K562 (cell line): ENCODE measurements around the gene FKBP9. TPM values are rescaled to one million over a fixed set of nuclear protein-coding genes. Genes with fewer than 3 reads are reported as not detected.

Experiments used
- ATAC-seq: fragments of 200-7000 bp; cut with Tn5 transposase; 3 replicates; pipeline ENCODE4 v1.9.1; 2020; ENCODE audit warnings: moderate library complexity
- BruUV-seq: library from RNA; stranded (reverse); fragments of 400-500 nt; replicated peaks from 2 replicates; lab custom pipeline; 2021; lab: Mats Ljungman, UMichigan
- CTCF ChIA-PET: fragments of 300-600 bp; formaldehyde crosslinking; extraction: SDS; loops from one replicate; lab custom pipeline; 2021; ENCODE audit warnings: low intra/inter-chr PET ratio; lab: Yijun Ruan, JAX
- POLR2A ChIA-PET: fragments of 300-600, 350-650 bp; sonication (Branson Sonifier 250); formaldehyde crosslinking; extraction: SDS; loops from one replicate; lab custom pipeline; 2021; ENCODE audit warnings: antibody characterized with exemption, inconsistent platforms; lab: Yijun Ruan, JAX
- DNase-seq, 4 experiments: peaks; one replicate each; pipeline versions ENCODE4 v3.0.0 to v3.0.0-alpha.2; 2011 to 2018; ENCODE audit warnings: low spot score in 3 of 4, mixed read lengths in 3 of 4; ENCODE audit errors: extremely low read depth in 1 of 4
- FAIRE-seq: peaks from 2 replicates; lab custom pipeline; 2011; peaks lifted over from hg19 to GRCh38; lab: Jason Lieb, UNC
- H2AFZ ChIP-seq: 2 replicates; pipeline ENCODE4 v1.6.0; 2011; ENCODE audit warnings: low read depth, low read length, control low read depth, inconsistent platforms
- H3K27ac ChIP-seq: fragments of 200-600 bp; 3 replicates; pipeline ENCODE4 v1.8.0; 2011; ENCODE audit warnings: low read depth, mild to moderate bottlenecking, control low read depth, inconsistent platforms, low read length, moderate library complexity, mixed read lengths; ENCODE audit errors: extremely low read depth
- H3K27me3 ChIP-seq, 2 experiments: fragments of 300-600 bp in 1 of 2; 2 replicates in 1 of 2; 3 replicates in 1 of 2; pipeline versions ENCODE4 v1.6.0 to v1.8.0; 2011; ENCODE audit warnings: inconsistent platforms in 2 of 2, low read length in 2 of 2, mild to moderate bottlenecking in 1 of 2, mixed read lengths in 1 of 2, moderate library complexity in 1 of 2; ENCODE audit not compliant: control insufficient read depth in 2 of 2, insufficient read depth in 2 of 2
- H3K36me3 ChIP-seq: fragments of 300-600 bp; 3 replicates; pipeline ENCODE4 v1.8.0; 2011; ENCODE audit warnings: mild to moderate bottlenecking, low read length, inconsistent platforms; ENCODE audit not compliant: control insufficient read depth, insufficient read depth
- H3K4me1 ChIP-seq, 2 experiments: fragments of 200-600 bp in 1 of 2; replicated peaks in 1 of 2; 2 replicates in 1 of 2; 3 replicates in 1 of 2; pipeline versions ENCODE4 v1.5.1 to v1.8.0; 2011; ENCODE audit warnings: inconsistent platforms in 2 of 2, low read length in 2 of 2, mild to moderate bottlenecking in 1 of 2, mixed read lengths in 1 of 2, moderate library complexity in 1 of 2; ENCODE audit not compliant: control insufficient read depth in 2 of 2, insufficient read depth in 2 of 2
- H3K4me2 ChIP-seq: 2 replicates; pipeline ENCODE4 v1.6.1; 2011; ENCODE audit warnings: low read length, control low read depth, inconsistent platforms, mixed read lengths; ENCODE audit not compliant: insufficient read depth
- H3K4me3 ChIP-seq: fragments of 200-600 bp; sonication (generic), shearing (Covaris generic); 2 replicates; pipeline ENCODE4 v1.5.1; 2016; ENCODE audit warnings: control low read depth, inconsistent platforms
- H3K79me2 ChIP-seq: fragments of 200-600 bp; 3 replicates; pipeline ENCODE4 v1.8.0; 2011; ENCODE audit warnings: low read length, inconsistent platforms; ENCODE audit not compliant: control insufficient read depth, insufficient read depth
- H3K9ac ChIP-seq, 2 experiments: 2 replicates each; pipeline versions ENCODE4 v1.6.0 to v1.6.1; 2011; ENCODE audit warnings: low read depth in 2 of 2, low read length in 2 of 2, control low read depth in 1 of 2, inconsistent platforms in 1 of 2, mild to moderate bottlenecking in 1 of 2, mixed read lengths in 1 of 2; ENCODE audit not compliant: insufficient read depth in 1 of 2
- H3K9me1 ChIP-seq: one replicate; pipeline ENCODE4 v1.6.0; 2011; ENCODE audit warnings: inconsistent platforms, mild to moderate bottlenecking, low read length, moderate library complexity; ENCODE audit not compliant: control insufficient read depth, insufficient read depth
- H3K9me3 ChIP-seq: replicated peaks from 2 replicates; pipeline ENCODE4 v1.5.1; 2011; ENCODE audit warnings: low read depth, low read length, inconsistent platforms; ENCODE audit not compliant: control insufficient read depth, insufficient read depth
- H4K20me1 ChIP-seq: replicated peaks from 2 replicates; pipeline ENCODE4 v1.6.1; 2011; ENCODE audit warnings: low read length, inconsistent platforms, mixed read lengths; ENCODE audit not compliant: control insufficient read depth, insufficient read depth
- C11orf30 ChIP-seq: fragments of 450-650 bp; IDR thresholded peaks from 2 replicates; pipeline ENCODE4 v1.6.1; 2016; ENCODE audit warnings: low read depth, mild to moderate bottlenecking
- CCAR2 ChIP-seq: fragments of 200-400 bp; formaldehyde crosslinking; IDR thresholded peaks from 2 replicates; pipeline ENCODE4 v1.6.1; 2017; ENCODE audit warnings: mild to moderate bottlenecking, low read depth, low read length
- MAFF ChIP-seq: IDR thresholded peaks from 2 replicates; pipeline ENCODE4 v1.6.1; 2012; ENCODE audit warnings: low read length, improper control_type of control experiment
- MAFG ChIP-seq: fragments of 450-650 bp; conservative IDR thresholded peaks from 2 replicates; pipeline ENCODE4 v1.6.1; 2016; ENCODE audit warnings: missing genetic modification characterization, missing compliant biosample characterization
- SETDB1 ChIP-seq: IDR thresholded peaks from one replicate; pipeline ENCODE4 v1.6.1; 2012; ENCODE audit warnings: low read length, control low read depth, inconsistent platforms
- SREBF2 ChIP-seq: sonication (generic); formaldehyde crosslinking; IDR thresholded peaks from 2 replicates; pipeline ENCODE4 v1.4.0; 2020; ENCODE audit warnings: mild to moderate bottlenecking, missing genetic modification reagents
- ZNF316 ChIP-seq: fragments of 450-650 bp; IDR thresholded peaks from 2 replicates; pipeline ENCODE4 v1.6.1; 2016
- ZNF699 ChIP-seq: fragments of 250-450 bp; sonication (Bioruptor Pico); IDR thresholded peaks from 2 replicates; pipeline ENCODE4 v1.8.0; 2021; ENCODE audit warnings: mild to moderate bottlenecking, moderate library complexity; ENCODE audit not compliant: insufficient replicate concordance
- ZNF778 ChIP-seq: fragments of 450-650 bp; formaldehyde crosslinking; IDR thresholded peaks from 2 replicates; pipeline ENCODE4 v1.4.0; 2020; ENCODE audit warnings: mild to moderate bottlenecking, moderate library complexity
- WGBS: fragments of 100-300 bp; shearing (Covaris generic); methylation state at CpG from one replicate; pipeline ENCODE4 v1.1.6; 2016; ENCODE audit warnings: low coverage, mixed read lengths; ENCODE audit not compliant: insufficient coverage; ENCODE audit errors: missing lambda C conversion rate; 5-methylcytosine and 5-hydroxymethylcytosine counted together
- in situ Hi-C: fragments of 300-500 bp; cut with MboI; formaldehyde crosslinking; loops from 4 replicates; pipeline ENCODE4 v1.15.0; 2018; ENCODE audit warnings: inconsistent platforms, mixed read lengths
- intact Hi-C: fragments of 100-400 bp; cut with micrococcal nuclease; formaldehyde crosslinking; loops from 2 replicates; pipeline ENCODE4 v1.14.2; 2022
- polyA plus RNA-seq, 8 experiments: library from polyadenylated mRNA; depleted of rRNA in 4 of 8; stranded (reverse) in 5 of 8; unstranded in 3 of 8; fragments of >200 nt; fragmentation: Nextera tagmentation in 2 of 8; fragmentation: Illumina TruSeq in 1 of 8; extraction: Ambion mirVana in 2 of 8; extraction: Trizol in 1 of 8; gene quantifications; 2 replicates each; pipeline versions ENCODE4 v1.2.1 to v1.2.3, GENCODE V29; 2011 to 2014; ENCODE audit warnings: inconsistent platforms in 1 of 8, missing spikeins in 1 of 8
- total RNA-seq, 7 experiments: library from RNA; depleted of rRNA in 6 of 7; stranded (reverse); fragments of >200 nt in 6 of 7; fragmentation: Illumina TruSeq in 2 of 7; extraction: Trizol in 2 of 7; gene quantifications; 2 replicates each; pipeline versions ENCODE4 v1.2.1 to v1.2.3, GENCODE V29; 2011 to 2021; ENCODE audit warnings: low replicate concordance in 1 of 7
- TF ChIP-seq, protein P1 (sequence below): fragments of 250-450 bp; sonication (Bioruptor Pico); IDR thresholded peaks from 2 replicates; pipeline ENCODE4 v1.8.0; 2021; ENCODE audit warnings: mild to moderate bottlenecking, moderate library complexity
- TF ChIP-seq, protein P2 (sequence below): fragments of 250-450 bp; sonication (Bioruptor Pico); IDR thresholded peaks from 2 replicates; pipeline ENCODE4 v1.5.0; 2020; ENCODE audit warnings: mild to moderate bottlenecking
- TF ChIP-seq, protein P3 (sequence below): sonication (generic); IDR thresholded peaks from 2 replicates; pipeline ENCODE4 v1.6.1; 2016
- TF ChIP-seq, protein P4 (sequence below): fragments of 250-450 bp; sonication (Bioruptor Pico); IDR thresholded peaks from 2 replicates; pipeline ENCODE4 v1.4.0; 2020; ENCODE audit warnings: mild to moderate bottlenecking, moderate library complexity, borderline replicate concordance
- TF ChIP-seq, protein P5 (sequence below): fragments of 250-450 bp; sonication (Bioruptor Pico); IDR thresholded peaks from 2 replicates; pipeline ENCODE4 v1.5.0; 2021

The FKBP9 gene
- total and polyA plus RNA-seq, 9 of the 15 experiments (the other 6 are each of a cell fraction or from before 2014, with no cell fraction given) = 5.9 to 23.7 (median 15.8) TPM

DNA sequence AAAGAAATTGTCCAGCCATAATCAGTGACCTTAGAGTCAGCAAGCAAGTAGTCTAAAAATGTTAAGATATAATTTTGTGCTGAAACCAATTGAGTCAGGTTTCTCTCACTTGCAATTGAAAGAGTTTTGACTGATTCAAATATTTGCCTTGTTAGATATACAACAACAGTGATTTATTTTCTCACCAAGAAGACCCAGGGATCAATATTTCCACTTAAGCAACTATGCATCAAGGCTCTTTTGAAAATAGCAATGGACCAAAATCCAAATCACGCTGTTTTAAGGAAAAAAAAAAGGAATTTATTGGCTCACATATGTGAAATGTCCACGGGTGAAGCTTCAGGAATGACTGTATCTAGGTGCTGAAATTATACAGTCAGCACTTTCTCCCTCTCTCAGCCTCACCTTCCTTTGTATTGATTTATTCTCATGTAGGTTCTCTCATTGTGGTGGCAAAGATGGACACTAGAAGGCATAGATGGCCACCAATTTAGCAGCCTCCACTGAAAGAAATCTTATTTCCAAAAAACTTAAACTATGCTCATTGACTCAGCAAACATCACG, 9.7 kb upstream of the FKBP9 start:
- H3K79me2 ChIP-seq = peaks cover 2% of the 10 kb centered on the region; the same call in 1 of the 3 replicates
- H3K27me3 ChIP-seq = no peaks in the 10 kb centered on the region
- H3K9me3 ChIP-seq = peaks cover 15% of the 10 kb centered on the region
- H3K9me1 ChIP-seq = no peaks in the 10 kb centered on the region
- no peak overlapping the region for H3K27ac ChIP-seq
- H3K9ac ChIP-seq = no peak overlapping the region
- DNase-seq (no peak), ATAC-seq (no peak), FAIRE-seq (no peak)
- 12% methylated on average over 3 of the region's 3 CpGs for WGBS
- H4K20me1 ChIP-seq = no peaks in the 10 kb centered on the region
- no peak for TF ChIP-seq ZNF699
- TF ChIP-seq, protein P1, sequence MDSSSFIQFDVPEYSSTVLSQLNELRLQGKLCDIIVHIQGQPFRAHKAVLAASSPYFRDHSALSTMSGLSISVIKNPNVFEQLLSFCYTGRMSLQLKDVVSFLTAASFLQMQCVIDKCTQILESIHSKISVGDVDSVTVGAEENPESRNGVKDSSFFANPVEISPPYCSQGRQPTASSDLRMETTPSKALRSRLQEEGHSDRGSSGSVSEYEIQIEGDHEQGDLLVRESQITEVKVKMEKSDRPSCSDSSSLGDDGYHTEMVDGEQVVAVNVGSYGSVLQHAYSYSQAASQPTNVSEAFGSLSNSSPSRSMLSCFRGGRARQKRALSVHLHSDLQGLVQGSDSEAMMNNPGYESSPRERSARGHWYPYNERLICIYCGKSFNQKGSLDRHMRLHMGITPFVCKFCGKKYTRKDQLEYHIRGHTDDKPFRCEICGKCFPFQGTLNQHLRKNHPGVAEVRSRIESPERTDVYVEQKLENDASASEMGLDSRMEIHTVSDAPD (CRISPR knock-in tag) = no peak
- no peak for TF ChIP-seq SETDB1
- TF ChIP-seq, protein P2, sequence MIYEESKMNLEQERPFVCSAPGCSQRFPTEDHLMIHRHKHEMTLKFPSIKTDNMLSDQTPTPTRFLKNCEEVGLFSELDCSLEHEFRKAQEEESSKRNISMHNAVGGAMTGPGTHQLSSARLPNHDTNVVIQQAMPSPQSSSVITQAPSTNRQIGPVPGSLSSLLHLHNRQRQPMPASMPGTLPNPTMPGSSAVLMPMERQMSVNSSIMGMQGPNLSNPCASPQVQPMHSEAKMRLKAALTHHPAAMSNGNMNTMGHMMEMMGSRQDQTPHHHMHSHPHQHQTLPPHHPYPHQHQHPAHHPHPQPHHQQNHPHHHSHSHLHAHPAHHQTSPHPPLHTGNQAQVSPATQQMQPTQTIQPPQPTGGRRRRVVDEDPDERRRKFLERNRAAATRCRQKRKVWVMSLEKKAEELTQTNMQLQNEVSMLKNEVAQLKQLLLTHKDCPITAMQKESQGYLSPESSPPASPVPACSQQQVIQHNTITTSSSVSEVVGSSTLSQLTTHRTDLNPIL = no peak
- TF ChIP-seq MAFG (tag) = 0 out of 2 replicates have a peak, but pooled peaks have one; percentile 31
- TF ChIP-seq, protein P3, sequence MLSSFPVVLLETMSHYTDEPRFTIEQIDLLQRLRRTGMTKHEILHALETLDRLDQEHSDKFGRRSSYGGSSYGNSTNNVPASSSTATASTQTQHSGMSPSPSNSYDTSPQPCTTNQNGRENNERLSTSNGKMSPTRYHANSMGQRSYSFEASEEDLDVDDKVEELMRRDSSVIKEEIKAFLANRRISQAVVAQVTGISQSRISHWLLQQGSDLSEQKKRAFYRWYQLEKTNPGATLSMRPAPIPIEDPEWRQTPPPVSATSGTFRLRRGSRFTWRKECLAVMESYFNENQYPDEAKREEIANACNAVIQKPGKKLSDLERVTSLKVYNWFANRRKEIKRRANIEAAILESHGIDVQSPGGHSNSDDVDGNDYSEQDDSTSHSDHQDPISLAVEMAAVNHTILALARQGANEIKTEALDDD = no peak
- TF ChIP-seq C11orf30 = peak; percentile 61; the same call in 1 of the 2 replicates
- TF ChIP-seq, protein P4, sequence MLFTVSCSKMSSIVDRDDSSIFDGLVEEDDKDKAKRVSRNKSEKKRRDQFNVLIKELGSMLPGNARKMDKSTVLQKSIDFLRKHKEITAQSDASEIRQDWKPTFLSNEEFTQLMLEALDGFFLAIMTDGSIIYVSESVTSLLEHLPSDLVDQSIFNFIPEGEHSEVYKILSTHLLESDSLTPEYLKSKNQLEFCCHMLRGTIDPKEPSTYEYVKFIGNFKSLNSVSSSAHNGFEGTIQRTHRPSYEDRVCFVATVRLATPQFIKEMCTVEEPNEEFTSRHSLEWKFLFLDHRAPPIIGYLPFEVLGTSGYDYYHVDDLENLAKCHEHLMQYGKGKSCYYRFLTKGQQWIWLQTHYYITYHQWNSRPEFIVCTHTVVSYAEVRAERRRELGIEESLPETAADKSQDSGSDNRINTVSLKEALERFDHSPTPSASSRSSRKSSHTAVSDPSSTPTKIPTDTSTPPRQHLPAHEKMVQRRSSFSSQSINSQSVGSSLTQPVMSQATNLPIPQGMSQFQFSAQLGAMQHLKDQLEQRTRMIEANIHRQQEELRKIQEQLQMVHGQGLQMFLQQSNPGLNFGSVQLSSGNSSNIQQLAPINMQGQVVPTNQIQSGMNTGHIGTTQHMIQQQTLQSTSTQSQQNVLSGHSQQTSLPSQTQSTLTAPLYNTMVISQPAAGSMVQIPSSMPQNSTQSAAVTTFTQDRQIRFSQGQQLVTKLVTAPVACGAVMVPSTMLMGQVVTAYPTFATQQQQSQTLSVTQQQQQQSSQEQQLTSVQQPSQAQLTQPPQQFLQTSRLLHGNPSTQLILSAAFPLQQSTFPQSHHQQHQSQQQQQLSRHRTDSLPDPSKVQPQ (CRISPR knock-in tag) = no peak
- TF ChIP-seq SREBF2 (CRISPR knock-in tag) = no peak
- TF ChIP-seq MAFF = peak; percentile 39
- TF ChIP-seq, protein P5, sequence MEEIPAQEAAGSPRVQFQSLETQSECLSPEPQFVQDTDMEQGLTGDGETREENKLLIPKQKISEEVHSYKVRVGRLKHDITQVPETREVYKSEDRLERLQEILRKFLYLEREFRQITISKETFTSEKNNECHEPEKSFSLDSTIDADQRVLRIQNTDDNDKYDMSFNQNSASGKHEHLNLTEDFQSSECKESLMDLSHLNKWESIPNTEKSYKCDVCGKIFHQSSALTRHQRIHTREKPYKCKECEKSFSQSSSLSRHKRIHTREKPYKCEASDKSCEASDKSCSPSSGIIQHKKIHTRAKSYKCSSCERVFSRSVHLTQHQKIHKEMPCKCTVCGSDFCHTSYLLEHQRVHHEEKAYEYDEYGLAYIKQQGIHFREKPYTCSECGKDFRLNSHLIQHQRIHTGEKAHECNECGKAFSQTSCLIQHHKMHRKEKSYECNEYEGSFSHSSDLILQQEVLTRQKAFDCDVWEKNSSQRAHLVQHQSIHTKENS (CRISPR knock-in tag) = no peak
- no peak for TF ChIP-seq CCAR2
- TF ChIP-seq ZNF778 = no peak
- peak; percentile 72 for TF ChIP-seq ZNF316
- ChIA-PET CTCF (no interaction called here), POLR2A (interaction anchor here (0.9 kb wide), 1 partner anchor 9 kb away, joined by 3 read pairs; no protein-coding TSS in a partner anchor)
- no peak overlapping the region for H3K4me2 ChIP-seq
- no peaks in the 10 kb centered on the region for H3K36me3 ChIP-seq
- intact Hi-C loops (no loop called here), in situ Hi-C loops (no loop called here)
- H3K4me1 ChIP-seq = peaks cover 0 to 8% of the 10 kb centered on the region in 2 experiments; a peak in 2 of 5 replicates
- BruUV-seq = no TSS peak
- H3K4me3 ChIP-seq = no peak overlapping the region
- H2AFZ ChIP-seq = no peak overlapping the region
